ENCODE data around the gene PFKFB4. TPM values are rescaled to one million over a fixed set of nuclear protein-coding genes. Genes with fewer than 3 reads are reported as not detected.
"Not testable (repeated sequence)": the region's sequence is repeated elsewhere in the genome, so short reads cannot be mapped to it uniquely, and the experiment has no call there.

PFKFB4 gene
- total and polyA plus RNA-seq, 12 donors, result 0.40 to 7.7 (median 1.2) TPM

DNA sequence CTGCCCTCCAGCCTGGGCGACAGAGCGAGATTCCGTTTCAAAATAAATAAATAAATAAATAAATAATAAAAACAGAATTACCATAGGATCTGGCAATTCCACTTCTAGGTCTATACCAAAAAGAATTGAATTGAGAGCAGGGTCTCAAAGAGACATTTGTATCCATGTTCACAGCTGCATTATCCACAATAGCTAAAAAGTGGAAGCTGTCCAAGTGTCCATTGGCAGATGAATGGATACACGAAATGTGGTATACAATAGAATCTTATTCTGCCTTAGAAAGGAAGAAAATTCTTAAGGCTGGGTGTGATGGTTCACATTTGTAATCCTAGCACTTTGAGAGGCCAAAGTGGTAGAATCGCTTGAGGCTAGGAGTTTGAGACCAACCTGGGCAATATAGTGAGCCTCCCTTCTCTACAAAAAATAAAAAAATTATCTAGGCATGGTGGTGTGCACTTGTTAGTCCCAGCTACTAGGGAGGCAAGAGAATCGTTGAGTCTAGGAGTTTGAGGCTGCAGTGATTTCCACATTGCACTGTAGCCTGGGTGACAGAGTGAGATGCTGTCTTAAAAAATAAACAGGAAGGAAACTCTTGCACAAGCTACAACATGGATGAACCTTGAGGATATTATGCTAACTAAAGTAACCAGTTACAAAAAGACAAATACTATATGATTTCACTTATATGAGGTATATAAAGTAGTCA, 24.2 kb downstream of the PFKFB4 start:
- H3K4me3 ChIP-seq, result no peak overlapping the region
- WGBS, 2 donors, result 90 to 93% methylated on average over 6 of the region's 6 CpGs
- DNase-seq (no peak), ATAC-seq (no peak)
- TF ChIP-seq, protein P1, sequence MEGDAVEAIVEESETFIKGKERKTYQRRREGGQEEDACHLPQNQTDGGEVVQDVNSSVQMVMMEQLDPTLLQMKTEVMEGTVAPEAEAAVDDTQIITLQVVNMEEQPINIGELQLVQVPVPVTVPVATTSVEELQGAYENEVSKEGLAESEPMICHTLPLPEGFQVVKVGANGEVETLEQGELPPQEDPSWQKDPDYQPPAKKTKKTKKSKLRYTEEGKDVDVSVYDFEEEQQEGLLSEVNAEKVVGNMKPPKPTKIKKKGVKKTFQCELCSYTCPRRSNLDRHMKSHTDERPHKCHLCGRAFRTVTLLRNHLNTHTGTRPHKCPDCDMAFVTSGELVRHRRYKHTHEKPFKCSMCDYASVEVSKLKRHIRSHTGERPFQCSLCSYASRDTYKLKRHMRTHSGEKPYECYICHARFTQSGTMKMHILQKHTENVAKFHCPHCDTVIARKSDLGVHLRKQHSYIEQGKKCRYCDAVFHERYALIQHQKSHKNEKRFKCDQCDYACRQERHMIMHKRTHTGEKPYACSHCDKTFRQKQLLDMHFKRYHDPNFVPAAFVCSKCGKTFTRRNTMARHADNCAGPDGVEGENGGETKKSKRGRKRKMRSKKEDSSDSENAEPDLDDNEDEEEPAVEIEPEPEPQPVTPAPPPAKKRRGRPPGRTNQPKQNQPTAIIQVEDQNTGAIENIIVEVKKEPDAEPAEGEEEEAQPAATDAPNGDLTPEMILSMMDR (IDR thresholded peaks at IDR 0.05), result no peak
- peak overlapping the region in 1 of 10 donors; percentile 10 for H3K27ac ChIP-seq
- H3K9me3 ChIP-seq, result no peaks in the 10 kb centered on the region
- H3K27me3 ChIP-seq, result no peaks in the 10 kb centered on the region
- intact Hi-C loops (cut with DNase I), result no loop called here
- peaks cover 0 to 61% (median 4%) of the 10 kb centered on the region in 9 donors for H3K36me3 ChIP-seq
- peaks cover 0 to 42% (median 0%) of the 10 kb centered on the region in 9 donors for H3K4me1 ChIP-seq

DNA sequence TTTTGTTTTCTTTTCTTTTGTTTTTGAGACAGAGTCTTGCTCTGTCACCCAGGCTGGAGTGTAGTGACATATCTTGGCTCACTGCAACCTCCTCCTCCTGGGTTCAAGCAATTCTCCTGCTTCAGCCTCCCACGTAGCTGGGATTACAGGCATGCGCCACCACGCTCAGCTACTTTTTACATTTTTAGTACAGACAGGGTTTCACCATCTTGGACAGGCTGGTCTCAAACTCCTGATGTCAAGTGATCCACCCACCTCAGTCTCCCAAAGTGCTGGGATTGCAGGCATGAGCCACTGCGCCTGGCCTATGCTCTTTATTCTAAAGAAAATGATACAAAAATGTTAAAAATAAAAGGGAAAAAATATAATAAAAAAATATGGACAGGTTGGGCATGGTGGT, 25.9 kb downstream of the PFKFB4 start:
- ATAC-seq; DNase-seq; H3K9me3 ChIP-seq; H3K27me3 ChIP-seq; intact Hi-C loops (cut with DNase I); H3K4me3 ChIP-seq; H3K27ac ChIP-seq: not testable (repeated sequence)
- H3K36me3 ChIP-seq, result peaks cover 0 to 57% (median 3%) of the 10 kb centered on the region in 9 donors
- WGBS, 2 donors, result 96 to 100% methylated on average over 4 of the region's 4 CpGs
- peaks cover 0 to 47% (median 0%) of the 10 kb centered on the region in 9 donors for H3K4me1 ChIP-seq

DNA sequence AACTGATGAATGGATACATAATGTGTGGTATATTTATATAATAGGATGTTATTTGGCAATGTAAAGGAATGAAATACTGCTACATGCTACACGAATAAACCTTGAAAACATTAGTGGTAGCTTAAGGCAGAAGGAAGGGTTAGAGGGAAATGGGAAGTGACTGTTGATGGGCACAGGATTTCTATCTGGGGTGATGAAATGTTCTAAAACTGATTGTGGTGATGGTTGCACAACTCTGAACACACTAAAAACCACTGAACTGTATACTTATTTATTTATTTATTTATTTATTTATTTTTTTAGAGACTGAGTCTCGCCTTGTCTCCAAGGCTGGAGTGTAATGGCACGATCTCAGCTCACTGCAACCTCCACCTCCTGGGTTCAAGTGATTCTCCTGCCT, 27.8 kb downstream of the PFKFB4 start:
- intact Hi-C loops (cut with DNase I), result no loop called here
- ATAC-seq (peak in 1 of 8 donors; percentile 50), DNase-seq (no peak)
- peaks cover 0 to 47% (median 0%) of the 10 kb centered on the region in 9 donors for H3K4me1 ChIP-seq
- no peaks in the 10 kb centered on the region for H3K27me3 ChIP-seq
- TF ChIP-seq, protein P1 (IDR thresholded peaks at IDR 0.05), result no peak
- peak overlapping the region in 1 of 10 donors; percentile 40 for H3K27ac ChIP-seq
- WGBS, 2 donors, result 78 to 86% methylated on average over 3 of the region's 3 CpGs
- H3K36me3 ChIP-seq, result peaks cover 0 to 58% (median 0%) of the 10 kb centered on the region in 9 donors
- H3K4me3 ChIP-seq, result no peak overlapping the region
- no peaks in the 10 kb centered on the region for H3K9me3 ChIP-seq

DNA sequence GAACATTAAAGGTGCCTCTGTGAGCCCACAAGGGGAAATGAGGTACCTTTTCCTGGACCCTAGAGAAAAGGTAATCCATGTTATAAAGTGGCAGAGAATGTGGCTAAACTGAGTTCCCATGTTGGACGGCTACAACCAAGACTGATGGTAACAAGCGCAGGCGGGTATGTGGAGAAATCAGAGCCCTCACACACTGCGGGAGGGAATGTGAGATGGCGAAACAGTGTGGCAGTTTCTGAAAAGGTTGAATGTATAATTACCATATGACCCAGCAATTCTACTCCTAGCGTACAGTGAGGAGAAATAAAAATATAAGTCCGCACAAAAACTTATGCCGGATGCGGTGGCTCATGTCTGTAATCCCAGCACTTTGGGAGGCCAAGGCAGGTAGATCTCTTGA, 28.6 kb downstream of the PFKFB4 start:
- H3K27me3 ChIP-seq, result no peaks in the 10 kb centered on the region
- no peak overlapping the region for H3K4me3 ChIP-seq
- intact Hi-C loops (cut with DNase I), result no loop called here
- 92 to 98% methylated on average over 9 of the region's 9 CpGs for WGBS, 2 donors
- peaks cover 0 to 42% (median 0%) of the 10 kb centered on the region in 9 donors for H3K4me1 ChIP-seq
- peak overlapping the region in 1 of 10 donors; percentile 40 for H3K27ac ChIP-seq
- TF ChIP-seq, protein P1 (IDR thresholded peaks at IDR 0.05), result no peak
- ATAC-seq (no peak), DNase-seq (no peak)
- H3K9me3 ChIP-seq, result no peaks in the 10 kb centered on the region
- peaks cover 0 to 58% (median 0%) of the 10 kb centered on the region in 9 donors for H3K36me3 ChIP-seq

DNA sequence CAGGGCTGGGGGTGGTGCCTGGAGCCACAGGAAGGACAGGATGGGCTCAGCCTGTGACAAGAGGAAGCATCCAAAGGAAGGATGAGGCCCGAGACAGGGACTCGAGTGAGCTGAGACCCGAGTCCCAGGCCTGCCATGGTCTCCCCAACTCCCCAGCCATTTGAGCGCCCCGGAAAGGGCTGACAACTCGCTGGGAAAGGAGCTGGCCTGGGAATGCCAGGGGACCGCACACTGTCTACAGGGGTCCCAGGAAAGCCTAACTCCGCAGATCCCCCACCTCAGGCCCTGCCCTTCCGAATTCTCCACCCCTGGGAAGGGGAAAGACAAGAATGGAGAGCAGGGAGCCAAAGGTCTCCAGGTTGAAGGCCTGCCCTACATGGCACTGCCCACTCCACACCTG, 31.6 kb downstream of the PFKFB4 start:
- TF ChIP-seq, protein P1 (IDR thresholded peaks at IDR 0.05), result no peak
- WGBS, 2 donors, result 89 to 95% methylated on average over 9 of the region's 9 CpGs
- Histone ChIP-seq H3K27me3 (no peaks in the 10 kb centered on the region), H3K9me3 (no peaks in the 10 kb centered on the region), H3K27ac (no peak overlapping the region), H3K4me3 (no peak overlapping the region), H3K4me1 (peaks cover 0 to 26% (median 0%) of the 10 kb centered on the region in 9 donors), H3K36me3 (peaks cover 0 to 69% (median 0%) of the 10 kb centered on the region in 9 donors)
- DNase-seq (no peak), ATAC-seq (no peak)
- intact Hi-C loops (cut with DNase I), result no loop called here

Data from heart right ventricle (tissue), 16 donors.